GM19395 (cell line): ENCODE data around the gene SYTL3.

ENCODE experiments used
- ATAC-seq: cut with Tn5 transposase; IDR thresholded peaks from one replicate; pipeline ENCODE4 v1.9.1; 2021; ENCODE audit warnings: mild to moderate bottlenecking, moderate library complexity; ENCODE audit not compliant: unreplicated experiment

SYTL3 gene

GRCh38 chr6:158756977-158757752 is 107.3 kb downstream of the SYTL3 start:
- ATAC-seq = no peak

GRCh38 chr6:158757753-158758090 is 107.9 kb downstream of the SYTL3 start:
- no peak for ATAC-seq

- ATAC-seq = no peak
Observed at GRCh38 chr6:158758451-158758860, 108.6 kb downstream of the SYTL3 start.

GRCh38 chr6:158758941-158759479 is 109.2 kb downstream of the SYTL3 start:
- ATAC-seq = no peak

- no peak for ATAC-seq
Observed at GRCh38 chr6:158759966-158760617, 110.2 kb downstream of the SYTL3 start.

- ATAC-seq = no peak
Observed at GRCh38 chr6:158760618-158761250, 110.9 kb downstream of the SYTL3 start.

- ATAC-seq = no peak
Observed at GRCh38 chr6:158761746-158762145, 111.9 kb downstream of the SYTL3 start.

- ATAC-seq = no peak
Observed at GRCh38 chr6:158762787-158763433, 113.1 kb downstream of the SYTL3 start.

GRCh38 chr6:158763434-158764182 is 113.8 kb downstream of the SYTL3 start:
- ATAC-seq = no peak

GRCh38 chr6:158764183-158764849 is 114.5 kb downstream of the SYTL3 start:
- ATAC-seq = no peak

GRCh38 chr6:158764926-158765325 is 115.1 kb downstream of the SYTL3 start:
- no peak for ATAC-seq

GRCh38 chr6:158765499-158766068 is 115.7 kb downstream of the SYTL3 start:
- ATAC-seq = no peak

- no peak for ATAC-seq
Observed at GRCh38 chr6:158766621-158767455, 117.0 kb downstream of the SYTL3 start.

- no peak for ATAC-seq
Observed at GRCh38 chr6:158767709-158768108, 117.9 kb downstream of the SYTL3 start.

GRCh38 chr6:158768436-158768835 is 118.6 kb downstream of the SYTL3 start:
- ATAC-seq = no peak

GRCh38 chr6:158769234-158769770 is 119.4 kb downstream of the SYTL3 start:
- no peak for ATAC-seq

GRCh38 chr6:158769771-158770432 is 120.0 kb downstream of the SYTL3 start:
- no peak for ATAC-seq
